Mucosa of gallbladder (tissue), 1 donor: ENCODE data around the gene DENND2D. TPM values are rescaled to one million over a fixed set of nuclear protein-coding genes. Genes with fewer than 3 reads are reported as not detected.
"Not testable (repeated sequence)": the region's sequence is repeated elsewhere in the genome, so short reads cannot be mapped to it uniquely, and the experiment has no call there.

Source experiments
- DNase-seq: peaks from one replicate; pipeline ENCODE4 v3.0.0-alpha.2; 2020; ENCODE audit warnings: low spot score
- total RNA-seq: library from RNA; stranded (reverse); gene quantifications from one replicate; pipeline ENCODE4 v1.2.1, GENCODE V29; 2021
- donor health status: DM: no; HTN: no; CAD: no.

The DENND2D gene
- total RNA-seq, 1 donor from 2014 or later: 42.8 TPM

GRCh38 chr1:111221633-111222291 lies 21.3 kb upstream of the DENND2D start:
- peak; percentile 33 for DNase-seq

- no peak for DNase-seq
These were observed 20.8 kb upstream of the DENND2D start for GRCh38 chr1:111221276-111221632.

- DNase-seq: no peak
These were observed 19.9 kb upstream of the DENND2D start for GRCh38 chr1:111220302-111220890.

- DNase-seq: no peak
These were observed 19.3 kb upstream of the DENND2D start for GRCh38 chr1:111219557-111220286.

- no peak for DNase-seq
These were observed 18.5 kb upstream of the DENND2D start for GRCh38 chr1:111218701-111219556.

- no peak for DNase-seq
These were observed 16.9 kb upstream of the DENND2D start for GRCh38 chr1:111217183-111217910.

- DNase-seq: no peak
These were observed 16.3 kb upstream of the DENND2D start for GRCh38 chr1:111216751-111217150.

GRCh38 chr1:111215285-111215684 lies 14.8 kb upstream of the DENND2D start:
- not testable (repeated sequence) for DNase-seq

GRCh38 chr1:111214884-111215283 lies 14.4 kb upstream of the DENND2D start:
- no peak for DNase-seq

GRCh38 chr1:111214074-111214801 lies 13.8 kb upstream of the DENND2D start:
- no peak for DNase-seq

GRCh38 chr1:111213412-111213811 lies 13.0 kb upstream of the DENND2D start:
- DNase-seq: no peak

GRCh38 chr1:111212634-111213335 lies 12.3 kb upstream of the DENND2D start:
- DNase-seq: no peak

- DNase-seq: no peak
These were observed 11.5 kb upstream of the DENND2D start for GRCh38 chr1:111211921-111212320.

GRCh38 chr1:111209622-111210021 lies 9.2 kb upstream of the DENND2D start:
- DNase-seq: no peak

- DNase-seq: no peak
These were observed 8.5 kb upstream of the DENND2D start for GRCh38 chr1:111208921-111209320.

- DNase-seq: no peak
These were observed 5.2 kb upstream of the DENND2D start for GRCh38 chr1:111205714-111206050.

GRCh38 chr1:111204983-111205713 lies 4.7 kb upstream of the DENND2D start:
- DNase-seq: no peak

- peak; percentile 50 for DNase-seq
These were observed 3.9 kb upstream of the DENND2D start for GRCh38 chr1:111204201-111204982.
